SKM-1 (cell line): ENCODE data around the gene CRADD.
"Not testable (repeated sequence)": the region's sequence is repeated elsewhere in the genome, so short reads cannot be mapped to it uniquely, and the experiment has no call there.

Experiments used
- DNase-seq: peaks from one replicate; lab custom pipeline; 2025; ENCODE audit not compliant: unreplicated experiment; lab: John Stamatoyannopoulos, UW

CRADD gene

DNA sequence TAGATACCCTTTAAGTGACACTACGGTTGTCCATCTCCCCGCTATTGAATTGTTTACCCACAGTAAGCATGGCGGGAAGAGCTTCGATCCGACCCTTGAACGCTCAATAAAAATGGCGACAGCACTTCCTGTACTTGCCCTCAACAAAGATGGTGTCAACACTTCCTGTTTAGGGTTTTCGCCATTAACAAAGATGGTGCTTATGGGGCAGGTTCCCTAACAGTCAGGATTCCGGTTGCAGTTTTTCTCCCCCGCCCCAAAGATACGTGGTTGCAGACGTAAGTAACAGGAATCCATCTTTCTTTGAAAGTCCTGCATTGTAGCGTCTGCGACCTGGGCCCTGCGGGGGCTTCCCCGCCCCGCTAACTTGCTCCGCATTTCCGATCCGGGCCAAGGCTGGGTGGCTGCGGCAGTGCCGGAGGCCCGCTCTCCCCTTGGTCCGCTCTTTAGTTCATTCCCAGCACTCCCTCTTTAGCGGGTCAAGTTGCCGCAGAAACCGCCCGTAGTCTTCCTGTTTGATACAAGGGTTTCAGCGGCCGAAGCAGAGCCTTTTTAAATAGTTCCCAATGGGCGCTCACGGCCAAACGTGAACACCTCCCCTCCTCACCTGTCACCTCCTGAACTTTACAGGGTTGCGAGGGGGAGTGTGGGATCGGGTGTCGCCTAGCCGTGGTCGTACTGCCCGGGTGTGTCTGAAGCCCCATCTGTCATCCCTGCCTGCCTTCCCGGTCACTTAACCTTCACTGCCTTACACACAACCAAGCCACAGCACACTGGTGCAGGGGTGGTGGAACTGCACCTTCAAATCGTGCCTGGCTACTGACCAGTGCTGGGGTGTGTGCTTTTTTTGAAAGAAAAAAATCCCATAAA, at the start of gene CRADD:
CRADD (plus strand) TSS at position 181 of the 870 bp plus-strand sequence.
- DNase-seq: peak; percentile 56

DNA sequence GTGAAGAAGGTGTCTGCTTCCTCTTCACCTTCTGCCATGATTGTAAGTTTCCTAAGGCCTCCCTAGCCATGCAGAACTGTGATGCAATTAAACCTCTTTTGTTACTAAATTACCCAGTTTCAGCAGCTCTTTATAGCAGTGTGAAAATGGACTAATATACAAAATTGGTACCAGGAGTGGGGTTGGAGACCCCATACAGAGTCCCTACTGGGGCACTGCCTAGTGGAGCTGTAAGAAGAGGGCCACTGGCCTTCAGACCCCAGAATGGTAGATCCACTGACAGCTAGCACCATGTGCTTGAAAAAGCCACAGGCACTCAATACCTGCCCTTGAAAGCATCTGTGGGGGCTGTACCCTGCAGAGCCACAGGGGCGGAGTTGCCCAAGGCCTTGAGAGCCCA, 44.8 kb upstream of the CRADD start:
- no peak for DNase-seq

DNA sequence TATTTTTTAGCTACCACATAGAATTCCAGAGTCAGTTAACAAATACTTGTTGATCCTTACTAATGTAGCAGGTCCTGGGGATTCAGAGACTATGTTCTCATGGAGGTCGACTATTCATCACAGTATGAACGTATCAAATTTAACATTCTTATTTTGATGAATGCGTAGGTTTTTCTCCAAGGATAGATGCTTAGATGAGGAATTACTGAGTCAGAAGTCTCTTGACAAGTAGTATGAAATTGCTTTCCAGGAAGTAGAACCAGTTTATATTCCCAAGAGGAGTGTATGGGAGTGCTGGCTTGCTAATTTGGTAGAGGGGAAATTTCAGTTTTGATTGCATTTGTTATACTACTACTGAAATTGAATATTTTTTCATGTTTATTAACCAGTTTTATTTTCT, 42.8 kb upstream of the CRADD start:
- no peak for DNase-seq

DNA sequence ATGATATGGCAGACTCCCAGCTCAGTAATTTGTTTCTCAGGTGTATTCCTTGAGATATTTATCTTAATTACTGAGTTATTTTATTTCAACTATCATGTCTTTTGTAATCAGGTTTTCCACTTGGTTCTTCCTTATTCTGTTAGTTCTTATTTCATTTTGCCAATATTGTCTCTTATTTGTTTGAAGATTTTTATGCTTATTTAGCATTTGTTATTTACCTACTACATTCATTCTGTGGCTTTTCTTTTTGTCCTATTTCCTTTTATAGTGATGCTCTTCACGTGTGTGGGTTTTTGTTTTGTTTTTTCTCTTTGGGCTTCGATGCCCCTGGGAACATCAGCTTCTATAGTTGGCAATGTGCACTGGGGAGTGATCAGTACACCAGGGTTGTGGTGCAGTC, 40.5 kb upstream of the CRADD start:
- DNase-seq: no peak

DNA sequence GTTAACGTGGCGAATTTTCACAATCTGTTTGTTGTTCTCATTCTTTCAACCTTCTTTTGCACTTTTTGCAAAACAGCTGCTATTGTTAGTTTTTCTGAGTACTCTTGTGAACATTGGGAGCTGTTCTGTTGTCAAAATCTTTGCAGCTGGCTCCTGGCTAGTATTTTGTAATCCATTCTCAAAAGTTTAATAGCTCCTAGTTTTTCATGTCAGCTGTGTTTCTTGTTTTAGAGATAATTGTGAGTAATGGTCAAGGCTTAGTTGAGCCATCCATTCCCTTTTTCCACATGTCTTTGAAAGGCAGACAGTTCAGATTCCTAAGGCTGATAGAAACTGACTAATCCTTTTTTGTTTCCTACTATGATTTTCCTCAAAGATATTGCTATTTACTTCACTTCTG, 39.1 kb upstream of the CRADD start:
- no peak for DNase-seq

DNA sequence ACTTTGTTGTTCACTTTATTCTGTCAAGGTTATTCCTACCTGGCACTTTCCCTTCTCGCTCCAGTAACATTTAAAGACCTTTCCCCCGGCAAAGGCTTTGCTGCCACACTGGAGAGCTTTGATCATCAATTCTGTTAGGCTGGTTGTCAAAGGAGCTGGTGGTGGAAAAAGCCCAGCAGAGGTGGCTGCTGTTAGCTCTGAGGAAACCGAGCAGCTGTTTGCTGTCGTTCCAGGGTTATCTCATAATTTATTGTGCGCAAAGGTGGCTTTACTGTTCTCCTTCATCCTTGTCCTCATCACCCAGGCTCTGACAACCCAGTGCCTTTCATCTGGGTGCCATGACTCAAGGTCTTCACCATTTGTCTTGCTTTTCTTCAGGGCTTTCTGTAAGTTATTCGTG, 38.2 kb upstream of the CRADD start:
- DNase-seq: no peak

DNA sequence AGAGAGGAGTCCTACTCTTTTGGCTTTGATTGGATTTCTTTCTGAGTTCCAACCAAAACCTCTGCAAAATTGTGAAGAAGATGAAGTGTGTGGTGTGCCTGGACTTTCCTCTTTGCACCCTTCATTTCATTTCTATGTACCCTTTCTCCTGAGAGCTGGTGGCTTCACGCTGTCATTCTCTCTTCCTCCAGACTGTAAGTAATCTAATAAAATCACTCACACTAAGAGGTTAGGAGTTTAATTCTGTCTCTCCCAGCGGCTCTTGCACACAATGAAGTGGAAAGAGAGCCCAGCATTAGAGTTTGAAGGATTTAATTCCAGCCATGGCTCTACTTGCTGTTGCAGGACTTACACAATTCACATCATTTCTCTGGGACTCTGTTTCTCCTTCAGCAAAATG, 37.8 kb upstream of the CRADD start:
- no peak for DNase-seq

DNA sequence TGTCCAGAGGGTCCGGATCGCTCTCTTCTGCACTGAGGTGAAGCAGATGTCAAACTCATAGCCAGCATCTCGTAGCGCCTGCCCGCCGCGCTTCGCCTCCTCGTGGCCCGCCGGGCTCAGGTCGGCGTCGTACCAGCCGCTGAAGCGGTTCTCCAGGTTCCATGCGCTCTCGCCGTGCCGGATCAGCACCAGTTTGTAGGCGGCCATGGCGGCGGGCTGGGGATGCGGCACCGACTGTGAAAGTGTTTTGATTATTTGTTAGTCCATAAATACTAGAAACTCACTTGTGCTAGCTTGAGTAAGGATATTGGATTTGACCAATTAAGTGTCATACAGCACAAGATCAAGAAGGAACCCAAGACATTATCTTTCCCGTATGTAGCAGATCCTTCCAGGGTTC, 35.8 kb upstream of the CRADD start:
- not testable (repeated sequence) for DNase-seq

DNA sequence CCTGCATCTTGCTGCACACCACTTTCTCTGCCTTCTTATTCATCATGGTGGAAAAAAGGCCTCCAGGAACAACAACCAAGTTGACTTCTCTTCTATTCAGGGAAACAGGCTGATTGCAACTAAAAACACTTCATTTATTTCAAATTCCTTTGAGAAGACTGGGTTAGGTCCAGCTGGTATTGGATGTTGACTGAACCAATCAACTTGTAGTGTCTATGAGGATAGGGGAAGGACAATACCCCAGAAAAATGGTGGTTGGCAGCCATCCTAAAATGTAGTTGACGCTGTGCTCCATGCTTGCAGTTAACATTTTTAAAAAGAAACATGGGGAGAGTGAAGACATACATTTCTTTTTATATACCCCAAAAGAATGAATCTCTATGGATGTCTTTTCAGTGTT, 34.4 kb upstream of the CRADD start:
- no peak for DNase-seq

DNA sequence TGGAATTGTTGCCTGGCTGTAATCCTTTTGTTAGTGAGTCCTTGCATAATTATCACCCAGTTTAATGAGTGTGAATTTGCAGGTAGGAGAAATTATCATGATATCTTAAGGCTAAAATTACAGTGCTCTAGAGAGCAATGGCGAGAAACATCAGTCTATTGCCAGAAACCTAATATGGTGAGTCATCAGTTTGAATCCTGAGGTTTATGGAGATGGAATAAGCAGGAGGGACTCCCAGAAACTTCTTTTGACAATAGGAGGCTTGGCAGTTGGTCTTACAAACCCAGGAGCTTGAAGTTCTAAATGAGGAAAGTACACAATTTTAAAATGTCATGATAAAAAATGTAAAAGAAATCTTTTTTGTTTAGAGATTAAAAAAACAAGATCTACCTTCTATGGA, 31.5 kb upstream of the CRADD start:
- DNase-seq: no peak

DNA sequence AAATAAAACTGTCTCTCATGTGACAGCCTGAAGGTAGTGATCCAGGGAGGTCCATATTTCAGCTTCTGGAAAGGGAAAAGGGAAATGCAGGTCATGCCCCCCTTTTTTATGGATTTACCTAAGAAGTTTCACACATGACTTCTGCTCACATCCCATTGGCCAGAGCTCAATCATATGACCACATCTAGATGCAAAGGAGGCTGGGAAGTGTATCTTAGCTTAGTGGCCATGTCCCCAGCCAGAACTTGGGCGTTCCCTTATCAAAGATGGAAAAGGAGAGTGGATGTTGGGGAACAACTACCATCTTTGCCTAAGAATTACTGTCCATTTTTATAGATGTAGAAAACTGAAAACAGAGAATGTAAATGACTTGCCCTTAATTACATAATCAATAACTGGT, 26.5 kb upstream of the CRADD start:
- DNase-seq: no peak

DNA sequence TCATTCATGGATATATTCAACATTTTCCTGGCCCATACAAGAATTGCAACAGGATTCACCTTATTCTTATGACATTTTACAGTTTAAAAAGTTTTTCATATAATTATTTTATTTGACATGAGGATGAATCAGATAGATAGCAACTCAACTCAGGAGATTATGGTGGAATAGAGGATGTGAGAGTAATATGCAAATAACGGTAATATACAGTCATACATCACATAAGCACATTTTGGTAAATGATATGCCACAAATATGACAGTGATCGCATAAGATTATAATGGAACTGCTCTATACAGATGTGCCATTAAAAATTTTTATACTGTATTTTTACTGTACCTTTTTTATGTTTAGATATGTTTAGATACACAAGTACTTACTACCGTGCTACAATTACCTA, 24.1 kb upstream of the CRADD start:
- DNase-seq: no peak

DNA sequence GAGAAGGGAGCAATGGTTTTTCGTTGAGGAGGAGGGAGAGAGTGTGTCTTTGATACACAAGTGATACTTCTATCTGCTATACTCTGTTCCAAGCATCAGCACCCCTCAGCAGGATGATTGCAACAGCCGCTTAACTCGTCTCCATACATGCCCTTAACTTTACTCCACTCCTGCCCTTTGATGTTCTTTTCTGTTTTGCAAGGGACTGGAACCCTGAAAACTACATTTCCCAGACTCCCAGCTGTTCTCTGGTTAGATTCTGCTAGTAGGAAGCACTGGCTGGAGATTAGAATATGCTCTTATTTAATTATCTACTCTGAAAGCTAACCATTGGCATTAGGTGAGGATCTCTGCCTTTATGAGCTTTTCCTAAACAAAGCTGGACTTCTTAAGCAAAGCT, 23.5 kb upstream of the CRADD start:
- DNase-seq: no peak

DNA sequence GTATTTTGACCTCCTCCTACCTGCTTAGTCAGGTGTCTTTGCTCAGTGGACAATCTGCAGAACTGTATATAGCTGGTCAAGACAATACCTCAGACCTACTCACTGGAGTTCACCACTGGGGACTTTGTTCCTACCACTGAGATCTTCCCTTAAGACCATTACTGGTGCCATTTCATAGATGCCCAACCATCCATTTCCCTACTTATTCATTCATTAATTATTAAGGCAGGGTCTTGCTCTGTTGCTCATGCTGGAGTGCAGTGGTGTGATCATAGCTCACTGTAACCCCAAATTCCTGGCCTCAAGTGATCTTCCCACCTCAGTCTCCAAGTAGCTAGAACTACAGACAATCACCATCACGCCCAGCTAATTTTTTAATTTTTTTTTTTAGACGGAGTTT, 22.8 kb upstream of the CRADD start:
- no peak for DNase-seq

DNA sequence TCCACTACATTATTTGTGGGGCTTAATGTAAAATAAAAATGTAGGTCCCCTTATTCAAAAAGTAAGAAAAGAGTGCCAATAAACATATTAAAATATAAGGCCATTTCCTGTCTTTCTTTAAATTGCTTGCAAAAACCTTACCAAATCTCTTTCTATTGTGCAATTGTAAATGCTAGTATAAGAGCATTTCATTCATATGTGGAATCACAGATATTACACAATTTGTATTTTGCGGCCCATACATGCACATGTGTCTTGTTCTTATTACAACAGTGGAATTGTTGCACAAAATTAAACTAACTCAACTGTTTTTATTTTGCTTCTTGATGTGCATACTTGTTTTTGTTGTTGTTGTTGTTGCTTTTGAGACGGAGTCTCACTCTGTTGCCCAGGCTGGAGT, 20.1 kb upstream of the CRADD start:
- no peak for DNase-seq

DNA sequence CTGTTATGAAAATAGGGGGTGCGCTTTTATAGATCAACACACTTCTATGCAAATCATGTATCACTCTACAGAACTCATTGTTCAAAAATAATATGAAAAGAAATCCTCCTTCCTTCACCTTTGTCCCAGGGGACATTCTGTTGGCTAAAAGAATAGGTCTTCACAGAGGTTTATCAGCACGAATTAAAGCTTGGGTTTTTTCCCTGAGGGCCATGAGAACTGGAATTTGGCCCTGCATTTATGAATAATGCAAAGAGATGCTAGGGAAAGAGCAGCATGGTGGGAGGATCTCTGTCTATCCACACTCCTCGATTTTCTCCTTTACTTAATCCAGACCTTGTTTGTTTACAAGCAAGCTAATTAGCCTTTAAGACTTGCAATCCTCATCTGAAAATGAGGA, 16.2 kb upstream of the CRADD start:
- DNase-seq: no peak

DNA sequence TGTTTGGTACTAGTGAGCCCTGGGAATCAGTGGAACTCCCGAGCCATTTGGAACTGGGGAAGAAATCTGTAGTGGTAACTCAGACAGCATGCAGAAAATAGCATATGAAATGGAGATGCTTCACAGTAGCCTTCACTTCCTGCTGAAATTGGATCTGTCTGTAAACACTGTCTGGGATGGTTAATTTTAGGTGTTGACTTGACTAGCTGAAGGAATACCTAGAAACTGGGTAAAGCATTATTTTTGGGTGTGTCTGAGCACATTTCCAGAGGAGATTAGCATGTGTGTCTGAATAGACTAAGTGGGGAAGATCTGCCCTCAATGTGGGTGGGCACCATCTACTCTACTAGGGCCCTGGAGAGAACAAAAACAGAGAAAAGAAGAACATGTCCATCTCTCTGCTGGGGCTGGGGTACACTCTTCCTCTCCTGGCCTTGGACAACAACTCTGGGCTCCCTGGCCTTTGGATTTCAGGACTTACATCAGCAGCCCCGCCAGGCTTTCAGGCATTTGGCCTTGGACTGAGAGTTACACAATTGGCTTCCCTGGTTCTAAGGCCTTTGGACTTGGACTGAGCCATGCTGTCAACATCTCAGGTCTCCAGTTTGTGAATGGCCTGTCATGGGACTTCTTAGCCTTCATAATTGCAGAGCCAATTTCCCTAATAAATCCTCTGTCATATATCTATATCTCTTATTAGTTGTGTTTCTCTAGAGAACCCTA, 14.0 kb upstream of the CRADD start:
- no peak for DNase-seq

DNA sequence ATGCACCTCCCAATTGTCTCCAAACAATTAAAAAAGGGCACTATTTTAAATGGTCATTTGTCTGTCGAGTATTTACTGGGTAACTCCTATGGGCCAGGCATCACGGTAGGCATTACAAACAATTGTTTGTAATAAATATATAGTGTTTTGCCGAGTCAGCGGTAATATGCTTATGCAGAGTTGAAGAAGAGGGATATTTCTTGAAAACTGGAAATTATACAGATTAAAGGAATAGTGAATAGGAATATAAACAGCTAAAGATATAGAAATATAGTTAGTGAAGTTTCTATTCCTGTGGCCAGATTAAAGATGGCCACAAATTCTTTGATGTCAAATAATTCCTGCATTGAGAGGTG, 13.5 kb upstream of the CRADD start:
- no peak for DNase-seq

DNA sequence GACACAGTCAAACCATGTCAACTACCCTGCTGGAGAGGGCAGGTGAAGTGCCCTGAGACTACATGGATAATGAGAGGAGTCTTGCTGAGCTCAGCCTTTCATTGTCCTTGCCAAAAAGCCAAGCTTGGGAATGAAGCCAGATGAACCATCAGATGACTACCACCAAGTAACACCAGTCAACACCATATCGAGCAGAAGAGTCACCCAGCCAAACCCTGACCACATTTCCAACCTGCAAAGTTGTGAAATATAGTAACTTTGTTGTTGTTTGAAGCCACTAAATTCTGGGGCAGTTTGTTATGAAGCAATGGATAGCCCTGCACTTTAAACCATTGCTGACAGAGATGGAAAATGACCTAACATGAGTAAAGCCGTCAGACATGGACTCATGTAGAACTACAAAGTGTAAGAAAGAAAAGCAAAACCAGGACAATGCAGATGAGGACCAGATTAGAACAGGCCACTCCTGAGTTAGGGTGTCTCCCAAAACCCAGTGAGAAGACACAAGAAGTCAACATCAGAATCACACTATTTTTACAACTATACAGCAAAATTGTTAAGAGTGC, 12.5 kb upstream of the CRADD start:
- DNase-seq: no peak

DNA sequence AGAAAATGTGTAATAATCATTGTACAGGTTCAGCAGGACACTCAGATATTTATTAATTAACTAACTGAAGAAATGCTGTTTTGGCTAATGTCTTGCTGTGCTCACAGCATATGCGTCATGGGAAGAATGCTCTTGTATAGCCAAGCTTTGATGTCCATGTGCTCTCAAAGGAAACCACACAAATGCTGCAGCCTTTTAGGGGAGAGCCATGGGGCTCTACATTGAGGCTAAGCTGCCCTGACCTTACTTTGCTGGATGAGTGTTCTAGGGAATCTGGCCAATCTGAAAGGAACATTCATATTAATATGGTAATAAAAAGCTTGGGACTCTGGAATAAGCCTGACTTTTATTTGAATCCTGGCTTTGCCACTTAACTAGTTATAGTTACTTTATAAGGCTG, 9.5 kb upstream of the CRADD start:
- DNase-seq: no peak

DNA sequence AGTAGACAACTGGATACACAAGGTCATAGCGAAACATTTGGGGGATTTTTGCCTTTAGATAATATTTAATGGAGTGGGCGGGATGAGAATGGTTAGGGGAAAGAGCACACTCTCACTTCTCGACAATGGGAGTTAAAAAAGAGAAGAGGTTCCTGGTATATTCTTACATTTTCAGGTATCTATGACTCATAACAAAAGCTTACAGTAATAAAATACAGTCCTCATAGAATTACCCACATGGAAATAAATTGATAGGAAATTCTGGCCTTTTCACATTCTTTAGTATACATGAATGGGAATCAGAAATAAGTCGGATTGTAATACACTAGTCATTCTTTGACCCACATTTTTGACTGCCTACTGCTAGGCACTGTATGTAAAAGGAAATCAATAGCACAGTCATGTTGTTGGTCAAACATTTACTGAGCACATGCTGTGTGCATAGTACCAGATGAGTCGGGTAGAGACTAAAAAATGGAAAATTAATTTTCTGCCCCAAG, 8.2 kb upstream of the CRADD start:
- no peak for DNase-seq

DNA sequence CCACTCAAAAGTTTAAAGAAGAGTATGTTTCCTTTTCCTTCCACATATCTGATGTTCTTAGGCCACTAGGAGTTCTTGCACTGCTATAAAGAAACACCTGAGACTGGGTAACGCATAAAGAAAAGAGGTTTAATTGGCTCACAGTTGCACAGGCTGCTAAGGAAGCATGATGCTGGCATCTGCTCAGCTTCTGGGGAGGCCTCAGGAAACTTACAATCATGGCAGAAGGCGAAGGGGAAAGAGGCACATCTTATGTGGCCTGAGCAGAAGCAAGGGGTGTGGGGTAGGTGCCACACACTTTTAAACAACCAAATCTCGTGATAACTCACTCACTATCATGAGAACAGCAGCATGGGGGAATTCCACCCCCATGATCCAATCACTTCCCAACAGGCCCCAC, 7.7 kb upstream of the CRADD start:
- DNase-seq: no peak
